Osteocyte (in vitro differentiated cells): Measurements from ENCODE around the gene UBQLNL. TPM values are rescaled to one million over a fixed set of nuclear protein-coding genes. Genes with fewer than 3 reads are reported as not detected.

Source experiments
- DNase-seq: peaks from one replicate; pipeline ENCODE4 v3.0.0; 2021; ENCODE audit warnings: mixed read lengths; ENCODE audit not compliant: unreplicated experiment; ENCODE audit errors: extremely low spot score
- H3K27ac Mint-ChIP-seq: one replicate; pipeline ENCODE4 v1.8.0; 2021; ENCODE audit warnings: mild to moderate bottlenecking, mixed read lengths; ENCODE audit not compliant: unreplicated experiment
- H3K27me3 Mint-ChIP-seq: one replicate; pipeline ENCODE4 v1.8.0; 2021; ENCODE audit warnings: mixed read lengths; ENCODE audit not compliant: unreplicated experiment
- H3K36me3 Mint-ChIP-seq: one replicate; pipeline ENCODE4 v1.8.0; 2021; ENCODE audit warnings: mixed read lengths; ENCODE audit not compliant: unreplicated experiment
- H3K4me1 Mint-ChIP-seq: one replicate; pipeline ENCODE4 v1.8.0; 2021; ENCODE audit warnings: mixed read lengths; ENCODE audit not compliant: unreplicated experiment
- H3K4me3 Mint-ChIP-seq: one replicate; pipeline ENCODE4 v1.8.0; 2021; ENCODE audit warnings: mild to moderate bottlenecking, moderate library complexity, mixed read lengths; ENCODE audit not compliant: unreplicated experiment
- H3K9me3 Mint-ChIP-seq: one replicate; pipeline ENCODE4 v1.8.0; 2021; ENCODE audit warnings: mixed read lengths; ENCODE audit not compliant: unreplicated experiment
- CTCF ChIP-seq: fragments of 200-600 bp; sonication (generic); IDR thresholded peaks from 2 replicates; pipeline ENCODE4 v1.5.0; 2021; ENCODE audit warnings: antibody characterized with exemption, mild to moderate bottlenecking, moderate library complexity
- total RNA-seq: library from RNA; stranded (reverse); gene quantifications from 2 replicates; pipeline ENCODE4 v1.2.1, GENCODE V29; 2021

The UBQLNL gene
- total RNA-seq, 1 donor from 2014 or later: 0.32 TPM

GRCh38 chr11:5536482-5536881 lies 20.0 kb upstream of the UBQLNL start:
- no peak for DNase-seq
- Mint-ChIP-seq H3K27me3 (peaks cover 24% of the 10 kb centered on the region), H3K4me3 (no peak overlapping the region), H3K9me3 (peaks cover 4% of the 10 kb centered on the region), H3K4me1 (no peaks in the 10 kb centered on the region), H3K36me3 (no peaks in the 10 kb centered on the region), H3K27ac (no peak overlapping the region)
- no peak for TF ChIP-seq CTCF

- Mint-ChIP-seq H3K27me3 (peaks cover 31% of the 10 kb centered on the region), H3K4me1 (no peaks in the 10 kb centered on the region), H3K4me3 (no peak overlapping the region), H3K27ac (no peak overlapping the region), H3K9me3 (peaks cover 4% of the 10 kb centered on the region), H3K36me3 (no peaks in the 10 kb centered on the region)
- TF ChIP-seq CTCF: no peak
- no peak for DNase-seq
Measured at GRCh38 chr11:5534046-5534445, 17.5 kb upstream of the UBQLNL start.

- Mint-ChIP-seq H3K36me3 (no peaks in the 10 kb centered on the region), H3K4me1 (no peaks in the 10 kb centered on the region), H3K9me3 (no peaks in the 10 kb centered on the region), H3K27me3 (peaks cover 24% of the 10 kb centered on the region), H3K27ac (no peak overlapping the region), H3K4me3 (no peak overlapping the region)
- no peak for TF ChIP-seq CTCF
- DNase-seq: no peak
Measured at GRCh38 chr11:5531053-5531831, 14.7 kb upstream of the UBQLNL start.

GRCh38 chr11:5528495-5528894 lies 12.0 kb upstream of the UBQLNL start:
- Mint-ChIP-seq H3K27ac (no peak overlapping the region), H3K4me3 (no peak overlapping the region), H3K9me3 (no peaks in the 10 kb centered on the region), H3K4me1 (no peaks in the 10 kb centered on the region), H3K27me3 (peaks cover 16% of the 10 kb centered on the region), H3K36me3 (no peaks in the 10 kb centered on the region)
- TF ChIP-seq CTCF: no peak
- DNase-seq: no peak

GRCh38 chr11:5527716-5528115 lies 11.2 kb upstream of the UBQLNL start:
- no peak for DNase-seq
- Mint-ChIP-seq H3K4me1 (no peaks in the 10 kb centered on the region), H3K9me3 (no peaks in the 10 kb centered on the region), H3K4me3 (no peak overlapping the region), H3K27me3 (peaks cover 16% of the 10 kb centered on the region), H3K27ac (no peak overlapping the region), H3K36me3 (no peaks in the 10 kb centered on the region)
- no peak for TF ChIP-seq CTCF
